ENCODE results near the gene NEUROD4. TPM values are rescaled to one million over a fixed set of nuclear protein-coding genes. Genes with fewer than 3 reads are reported as not detected.

Gene NEUROD4
- total RNA-seq, 4 donors from 2014 or later = not detected

GRCh38 chr12:54998958-54999510, 20.7 kb upstream of the NEUROD4 start:
- no peaks in the 10 kb centered on the region for H3K27me3 ChIP-seq
- H3K27ac ChIP-seq = no peak overlapping the region
- no peaks in the 10 kb centered on the region for H3K4me1 ChIP-seq
- TF ChIP-seq POLR2A (IDR thresholded peaks at IDR 0.05) (no peak), CTCF (IDR thresholded peaks at IDR 0.05) (no peak)
- intact Hi-C loops (cut with DNase I) = no loop called here
- H3K4me3 ChIP-seq = no peak overlapping the region
- no peaks in the 10 kb centered on the region for H3K9me3 ChIP-seq
- DNase-seq = no peak
- WGBS, 2 donors = 58 to 67% methylated on average over 5 of the region's 5 CpGs
- H3K36me3 ChIP-seq = no peaks in the 10 kb centered on the region

- Histone ChIP-seq H3K36me3 (no peaks in the 10 kb centered on the region), H3K4me3 (no peak overlapping the region), H3K9me3 (no peaks in the 10 kb centered on the region), H3K27me3 (no peaks in the 10 kb centered on the region), H3K27ac (no peak overlapping the region), H3K4me1 (no peaks in the 10 kb centered on the region)
- intact Hi-C loops (cut with DNase I) = no loop called here
- 38 to 63% methylated on average over 4 of the region's 4 CpGs for WGBS, 2 donors
- TF ChIP-seq CTCF (IDR thresholded peaks at IDR 0.05) (no peak), POLR2A (IDR thresholded peaks at IDR 0.05) (no peak)
- no peak for DNase-seq
These were observed 18.4 kb upstream of the NEUROD4 start for GRCh38 chr12:55001198-55001868.

GRCh38 chr12:55002355-55002754, 17.4 kb upstream of the NEUROD4 start:
- Histone ChIP-seq H3K36me3 (no peaks in the 10 kb centered on the region), H3K9me3 (no peaks in the 10 kb centered on the region), H3K27ac (no peak overlapping the region), H3K4me1 (no peaks in the 10 kb centered on the region), H3K27me3 (peaks cover 0 to 4% (median 0%) of the 10 kb centered on the region in 4 donors), H3K4me3 (no peak overlapping the region)
- 68 to 74% methylated on average over 2 of the region's 2 CpGs for WGBS, 2 donors
- TF ChIP-seq POLR2A (IDR thresholded peaks at IDR 0.05) = no peak
- no peak for TF ChIP-seq CTCF (IDR thresholded peaks at IDR 0.05)
- intact Hi-C loops (cut with DNase I) = no loop called here
- no peak for DNase-seq

GRCh38 chr12:55008944-55009585, 10.7 kb upstream of the NEUROD4 start:
- H3K4me1 ChIP-seq = no peaks in the 10 kb centered on the region
- peaks cover 0 to 15% (median 0%) of the 10 kb centered on the region in 4 donors for H3K27me3 ChIP-seq
- WGBS, 2 donors = 38 to 47% methylated on average over 6 of the region's 6 CpGs
- H3K27ac ChIP-seq = no peak overlapping the region
- no peak overlapping the region for H3K4me3 ChIP-seq
- H3K36me3 ChIP-seq = no peaks in the 10 kb centered on the region
- DNase-seq = no peak
- no peak for TF ChIP-seq CTCF (IDR thresholded peaks at IDR 0.05)
- TF ChIP-seq POLR2A (IDR thresholded peaks at IDR 0.05) = no peak
- no peaks in the 10 kb centered on the region for H3K9me3 ChIP-seq
- intact Hi-C loops (cut with DNase I) = no loop called here

- no peaks in the 10 kb centered on the region for H3K36me3 ChIP-seq
- DNase-seq = no peak
- no peak overlapping the region for H3K27ac ChIP-seq
- WGBS, 2 donors = 31 to 36% methylated on average over 3 of the region's 3 CpGs
- TF ChIP-seq CTCF (IDR thresholded peaks at IDR 0.05) (no peak), POLR2A (IDR thresholded peaks at IDR 0.05) (no peak)
- H3K9me3 ChIP-seq = no peaks in the 10 kb centered on the region
- H3K4me1 ChIP-seq = no peaks in the 10 kb centered on the region
- intact Hi-C loops (cut with DNase I) = no loop called here
- peaks cover 0 to 39% (median 0%) of the 10 kb centered on the region in 4 donors for H3K27me3 ChIP-seq
- no peak overlapping the region for H3K4me3 ChIP-seq
These were observed 2.3 kb upstream of the NEUROD4 start for GRCh38 chr12:55017416-55017925.

Data from esophagus squamous epithelium (tissue), 5 donors.